ENCODE data around the gene PRICKLE1. TPM values are rescaled to one million over a fixed set of nuclear protein-coding genes. Genes with fewer than 3 reads are reported as not detected.

PRICKLE1 gene
- total RNA-seq, 1 donor = 1.9 TPM

DNA sequence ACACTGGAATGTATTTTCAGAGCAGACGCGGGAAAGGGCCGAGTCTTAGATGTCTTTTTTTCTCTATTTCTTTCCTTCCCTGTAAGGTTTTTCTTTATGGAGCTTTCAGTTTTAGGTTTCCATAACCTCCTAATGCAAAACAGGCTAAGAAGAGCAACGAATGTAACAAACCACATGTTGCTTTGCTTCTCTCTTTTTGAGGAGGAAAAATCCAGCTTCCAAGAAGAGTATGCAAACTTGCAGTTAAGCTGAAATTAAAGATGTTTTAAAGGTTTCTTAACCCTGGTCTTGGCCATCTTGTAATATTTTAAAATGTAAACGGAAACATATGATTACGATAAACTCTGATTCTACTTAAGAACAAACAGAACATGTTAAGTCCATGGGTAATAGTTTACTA lies 86.9 kb downstream of the PRICKLE1 start:
- no peaks in the 10 kb centered on the region for H3K4me1 ChIP-seq (ENCODE audit: insufficient read depth, low read length)

GRCh38 chr12:42498549-42499247 lies 90.8 kb downstream of the PRICKLE1 start:
- no peaks in the 10 kb centered on the region for H3K9me3 ChIP-seq (ENCODE audit: low read depth, low read length)
- H3K4me1 ChIP-seq (ENCODE audit: insufficient read depth, low read length) = no peaks in the 10 kb centered on the region
- no peak overlapping the region for H3K4me3 ChIP-seq (ENCODE audit: low read length)
- no peaks in the 10 kb centered on the region for H3K27me3 ChIP-seq (ENCODE audit: insufficient read depth, low read length)

More for the DNA sequence above, 86.9 kb downstream of the PRICKLE1 start:
- no peaks in the 10 kb centered on the region for H3K27me3 ChIP-seq (ENCODE audit: insufficient read depth, low read length)
- no peak overlapping the region for H3K4me3 ChIP-seq (ENCODE audit: low read length)
- H3K9me3 ChIP-seq (ENCODE audit: low read depth, low read length) = no peaks in the 10 kb centered on the region

DNA sequence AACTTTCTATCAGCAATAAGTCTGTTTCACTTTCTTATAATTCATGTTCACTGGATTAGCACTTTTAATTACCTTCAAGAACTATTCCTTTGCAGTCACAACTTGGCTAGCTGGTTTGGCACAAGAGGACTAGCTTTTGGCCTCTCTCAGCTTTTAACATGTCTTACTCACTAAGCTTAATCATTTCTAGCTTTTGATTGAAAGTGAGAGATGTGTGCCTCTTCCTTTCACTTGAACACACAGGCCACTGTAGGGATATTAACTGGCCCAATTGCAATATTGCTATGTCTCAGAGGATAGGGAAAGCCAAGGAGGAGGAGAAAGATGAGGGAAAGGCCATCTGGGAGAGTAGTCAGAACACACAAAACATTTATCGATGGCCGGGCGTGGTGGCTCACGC lies 92.7 kb downstream of the PRICKLE1 start:
- Histone ChIP-seq H3K4me3 (ENCODE audit: low read length) (no peak overlapping the region), H3K9me3 (ENCODE audit: low read depth, low read length) (no peaks in the 10 kb centered on the region), H3K27me3 (ENCODE audit: insufficient read depth, low read length) (no peaks in the 10 kb centered on the region), H3K4me1 (ENCODE audit: insufficient read depth, low read length) (no peaks in the 10 kb centered on the region)

DNA sequence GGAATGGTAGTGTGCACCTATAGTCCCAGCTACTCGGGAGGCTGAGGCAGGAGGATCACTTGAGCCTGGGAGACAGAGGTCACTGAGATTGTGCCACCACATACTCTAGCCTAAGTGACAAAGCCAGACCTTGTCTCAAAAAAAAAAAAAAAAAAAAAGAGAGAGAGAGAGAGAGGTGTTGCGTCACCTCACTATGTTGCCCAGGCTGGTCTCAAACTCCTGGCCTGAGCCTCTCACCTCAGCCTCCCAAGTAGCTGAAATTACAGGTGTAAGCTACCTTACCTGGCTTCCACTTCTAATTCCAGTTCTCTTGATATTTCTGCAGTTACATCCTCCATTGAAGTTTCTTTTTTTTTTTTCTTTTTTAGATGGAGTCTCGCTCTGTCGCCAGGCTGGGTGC lies 94.3 kb downstream of the PRICKLE1 start:
- Histone ChIP-seq H3K4me3 (ENCODE audit: low read length) (no peak overlapping the region), H3K4me1 (ENCODE audit: insufficient read depth, low read length) (no peaks in the 10 kb centered on the region), H3K27me3 (ENCODE audit: insufficient read depth, low read length) (no peaks in the 10 kb centered on the region), H3K9me3 (ENCODE audit: low read depth, low read length) (no peaks in the 10 kb centered on the region)

DNA sequence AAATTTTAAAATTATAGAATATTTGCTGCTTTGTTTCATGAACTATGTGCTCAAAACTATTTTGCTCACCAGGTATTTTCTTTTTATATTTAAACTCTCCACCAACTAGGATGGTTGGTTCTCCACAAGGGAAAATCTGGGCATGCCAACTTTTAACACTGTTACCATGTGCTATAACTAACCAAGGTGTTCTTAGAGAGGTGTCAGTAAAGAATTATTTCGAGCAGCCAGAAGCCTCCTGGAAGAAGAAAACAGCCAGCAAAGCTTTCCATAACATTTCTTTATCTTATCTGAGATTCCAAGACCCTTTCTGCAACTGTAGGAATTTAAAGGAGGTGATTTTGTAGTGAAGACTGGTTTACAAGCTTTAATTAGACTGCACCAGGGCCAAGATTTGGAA lies 97.3 kb downstream of the PRICKLE1 start:
- no peaks in the 10 kb centered on the region for H3K9me3 ChIP-seq (ENCODE audit: low read depth, low read length)
- peaks cover 2% of the 10 kb centered on the region for H3K27me3 ChIP-seq (ENCODE audit: insufficient read depth, low read length)
- H3K4me3 ChIP-seq (ENCODE audit: low read length) = no peak overlapping the region
- H3K4me1 ChIP-seq (ENCODE audit: insufficient read depth, low read length) = no peaks in the 10 kb centered on the region

DNA sequence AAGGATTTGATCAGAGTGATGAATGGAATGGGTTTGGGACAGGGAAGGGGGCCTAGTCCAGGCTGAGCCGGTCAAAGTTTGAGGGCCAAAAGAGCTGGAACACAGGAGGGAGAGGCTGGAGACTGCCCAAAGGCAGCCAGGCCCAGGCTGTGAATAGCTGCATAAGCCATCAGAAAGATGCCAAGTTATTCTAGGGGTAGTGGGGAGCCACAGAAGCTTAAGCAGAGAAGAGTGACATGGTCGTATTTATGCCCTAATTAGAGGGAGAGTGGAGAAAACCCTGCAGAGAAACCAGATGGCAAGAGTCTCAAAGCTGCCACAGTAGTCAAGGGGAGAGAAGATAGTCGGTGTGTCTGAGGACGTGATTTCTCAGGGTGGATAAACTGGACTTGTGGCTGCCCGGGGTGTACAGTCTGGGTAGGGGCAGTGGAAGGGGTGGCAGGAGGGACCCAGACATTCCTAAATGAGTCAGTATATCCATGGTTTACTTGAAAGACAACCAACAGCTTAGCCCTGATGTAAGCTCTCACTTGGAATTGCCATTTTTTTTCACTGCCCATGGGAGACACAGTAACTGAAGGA lies 99.2 kb downstream of the PRICKLE1 start:
- Histone ChIP-seq H3K4me3 (ENCODE audit: low read length) (no peak overlapping the region), H3K4me1 (ENCODE audit: insufficient read depth, low read length) (no peaks in the 10 kb centered on the region), H3K27me3 (ENCODE audit: insufficient read depth, low read length) (peaks cover 16% of the 10 kb centered on the region), H3K9me3 (ENCODE audit: low read depth, low read length) (no peaks in the 10 kb centered on the region)

- Histone ChIP-seq H3K4me3 (ENCODE audit: low read length) (no peak overlapping the region), H3K9me3 (ENCODE audit: low read depth, low read length) (no peaks in the 10 kb centered on the region), H3K4me1 (ENCODE audit: insufficient read depth, low read length) (peaks cover 22% of the 10 kb centered on the region), H3K27me3 (ENCODE audit: insufficient read depth, low read length) (peaks cover 50% of the 10 kb centered on the region)
These were observed 103.1 kb downstream of the PRICKLE1 start for GRCh38 chr12:42486407-42486806.

- Histone ChIP-seq H3K27me3 (ENCODE audit: insufficient read depth, low read length) (peaks cover 56% of the 10 kb centered on the region), H3K4me3 (ENCODE audit: low read length) (no peak overlapping the region), H3K4me1 (ENCODE audit: insufficient read depth, low read length) (peaks cover 22% of the 10 kb centered on the region), H3K9me3 (ENCODE audit: low read depth, low read length) (no peaks in the 10 kb centered on the region)
These were observed 103.7 kb downstream of the PRICKLE1 start for GRCh38 chr12:42485823-42486222.

DNA sequence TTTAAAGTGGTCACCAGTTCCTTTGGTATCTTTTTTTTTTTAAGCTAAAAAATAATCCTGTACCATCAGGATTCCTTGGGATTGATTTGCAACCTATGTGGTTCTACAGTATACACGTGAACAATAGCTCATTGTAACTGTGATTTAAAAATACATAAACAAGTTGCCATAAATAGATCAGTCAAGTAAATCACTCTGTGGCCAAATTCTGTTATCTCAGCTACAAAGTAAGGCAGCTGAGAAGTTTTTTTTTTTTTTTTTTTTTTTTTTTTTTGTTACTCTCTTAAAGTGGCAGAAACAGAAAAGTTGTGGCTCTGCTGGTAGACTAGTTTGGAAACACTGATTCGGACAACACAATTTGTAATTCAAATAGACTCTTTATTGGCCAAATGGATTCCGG lies 104.5 kb downstream of the PRICKLE1 start:
- H3K9me3 ChIP-seq (ENCODE audit: low read depth, low read length) = no peaks in the 10 kb centered on the region
- no peak overlapping the region for H3K4me3 ChIP-seq (ENCODE audit: low read length)
- peaks cover 22% of the 10 kb centered on the region for H3K4me1 ChIP-seq (ENCODE audit: insufficient read depth, low read length)
- peaks cover 64% of the 10 kb centered on the region for H3K27me3 ChIP-seq (ENCODE audit: insufficient read depth, low read length)

- H3K4me3 ChIP-seq (ENCODE audit: low read length) = peak overlapping the region; percentile 50
- peaks cover 71% of the 10 kb centered on the region for H3K27me3 ChIP-seq (ENCODE audit: insufficient read depth, low read length)
- H3K9me3 ChIP-seq (ENCODE audit: low read depth, low read length) = no peaks in the 10 kb centered on the region
- H3K4me1 ChIP-seq (ENCODE audit: insufficient read depth, low read length) = peaks cover 22% of the 10 kb centered on the region
These were observed 106.1 kb downstream of the PRICKLE1 start for GRCh38 chr12:42483521-42483790.

GRCh38 chr12:42482748-42483520 lies 106.6 kb downstream of the PRICKLE1 start:
- Histone ChIP-seq H3K9me3 (ENCODE audit: low read depth, low read length) (no peaks in the 10 kb centered on the region), H3K27me3 (ENCODE audit: insufficient read depth, low read length) (peaks cover 75% of the 10 kb centered on the region), H3K4me3 (ENCODE audit: low read length) (peak overlapping the region; percentile 50), H3K4me1 (ENCODE audit: insufficient read depth, low read length) (peaks cover 22% of the 10 kb centered on the region)

GRCh38 chr12:42482041-42482747 lies 107.4 kb downstream of the PRICKLE1 start:
- peaks cover 22% of the 10 kb centered on the region for H3K4me1 ChIP-seq (ENCODE audit: insufficient read depth, low read length)
- peak overlapping the region; percentile 50 for H3K4me3 ChIP-seq (ENCODE audit: low read length)
- H3K27me3 ChIP-seq (ENCODE audit: insufficient read depth, low read length) = peaks cover 74% of the 10 kb centered on the region
- H3K9me3 ChIP-seq (ENCODE audit: low read depth, low read length) = no peaks in the 10 kb centered on the region

DNA sequence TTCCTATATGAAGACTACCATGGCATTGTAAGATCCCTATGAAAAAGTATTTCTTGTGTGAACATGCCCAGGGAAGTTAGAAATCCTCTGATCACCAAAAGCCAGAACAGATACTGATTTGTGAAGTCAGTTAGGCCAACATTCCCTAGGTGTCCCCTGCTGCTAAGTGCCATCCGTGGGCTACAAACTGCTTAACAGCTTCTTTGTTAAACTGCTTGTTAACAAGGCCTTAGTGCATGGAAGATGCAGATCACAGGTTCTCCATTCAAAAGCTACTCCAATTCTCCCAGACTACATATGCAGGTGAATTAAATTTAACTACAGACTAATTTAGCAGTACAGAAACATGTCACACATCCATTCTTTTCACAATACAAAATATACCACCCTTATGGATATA lies 108.2 kb downstream of the PRICKLE1 start:
- H3K9me3 ChIP-seq (ENCODE audit: low read depth, low read length) = no peaks in the 10 kb centered on the region
- H3K4me3 ChIP-seq (ENCODE audit: low read length) = no peak overlapping the region
- H3K27me3 ChIP-seq (ENCODE audit: insufficient read depth, low read length) = peaks cover 70% of the 10 kb centered on the region
- H3K4me1 ChIP-seq (ENCODE audit: insufficient read depth, low read length) = peaks cover 22% of the 10 kb centered on the region

DNA sequence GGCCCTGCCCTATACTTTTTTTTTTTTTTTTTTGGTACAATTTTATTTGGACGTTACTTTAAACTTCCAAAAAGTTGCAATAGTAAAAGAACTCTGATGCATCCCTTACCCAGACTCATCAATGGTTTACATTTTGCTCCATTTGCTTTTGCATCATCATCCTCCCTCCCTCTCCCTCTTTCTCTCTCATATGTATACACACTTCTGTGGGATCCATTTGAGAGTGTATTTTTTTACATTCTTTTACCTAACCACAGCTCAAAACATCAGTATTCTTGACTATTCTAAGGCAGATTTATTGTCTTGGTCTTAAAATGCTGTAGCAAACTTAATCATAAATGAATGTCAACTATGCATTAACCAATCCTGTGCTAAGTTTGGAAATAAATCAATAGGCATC lies 111.6 kb downstream of the PRICKLE1 start:
- peaks cover 41% of the 10 kb centered on the region for H3K27me3 ChIP-seq (ENCODE audit: insufficient read depth, low read length)
- H3K4me1 ChIP-seq (ENCODE audit: insufficient read depth, low read length) = peaks cover 11% of the 10 kb centered on the region
- H3K9me3 ChIP-seq (ENCODE audit: low read depth, low read length) = no peaks in the 10 kb centered on the region
- no peak overlapping the region for H3K4me3 ChIP-seq (ENCODE audit: low read length)

GRCh38 chr12:42475106-42475505 lies 114.4 kb downstream of the PRICKLE1 start:
- no peak overlapping the region for H3K4me3 ChIP-seq (ENCODE audit: low read length)

More at GRCh38 chr12:42475106-42475505, 114.4 kb downstream of the PRICKLE1 start:
- Histone ChIP-seq H3K4me1 (ENCODE audit: insufficient read depth, low read length) (peaks cover 12% of the 10 kb centered on the region), H3K9me3 (ENCODE audit: low read depth, low read length) (no peaks in the 10 kb centered on the region), H3K27me3 (ENCODE audit: insufficient read depth, low read length) (peaks cover 14% of the 10 kb centered on the region)

All from mononuclear cell (primary cell).